ENCODE data around the gene SIGLEC7. TPM values are rescaled to one million over a fixed set of nuclear protein-coding genes. Genes with fewer than 3 reads are reported as not detected.

Gene SIGLEC7
- total RNA-seq, result not detected in 2 replicates

- no peak within 1 kb of the TSS for H3K4me3 ChIP-seq (ENCODE audit: low read depth, low read length)
- no peaks in the 10 kb centered on the region for H3K36me3 ChIP-seq (ENCODE audit: control insufficient read depth, insufficient read depth, low read length)
- DNase-seq (ENCODE audit: low read depth), result no peak
- no peaks in the 10 kb centered on the region for H3K27me3 ChIP-seq (ENCODE audit: control insufficient read depth, insufficient read depth, low read length)
- no peak for TF ChIP-seq CTCF (IDR thresholded peaks at IDR 0.05; ENCODE audit: insufficient read depth, low read length, poor library complexity, severe bottlenecking)
Measured at GRCh38 chr19:51142119-51142518, at the start of gene SIGLEC7. Gene SIGLEC7 (plus strand): TSS chr19:51142301. CDS start chr19:51142370, 69 bp downstream.

GRCh38 chr19:51093101-51093500 is 49.0 kb upstream of the SIGLEC7 start:
- no peak for TF ChIP-seq CTCF (IDR thresholded peaks at IDR 0.05; ENCODE audit: insufficient read depth, low read length, poor library complexity, severe bottlenecking)
- H3K27me3 ChIP-seq (ENCODE audit: control insufficient read depth, insufficient read depth, low read length), result no peaks in the 10 kb centered on the region
- peaks cover 2% of the 10 kb centered on the region for H3K36me3 ChIP-seq (ENCODE audit: control insufficient read depth, insufficient read depth, low read length)
- no peak overlapping the region for H3K4me3 ChIP-seq (ENCODE audit: low read depth, low read length)
- DNase-seq (ENCODE audit: low read depth), result no peak

GRCh38 chr19:51093510-51094345 is 48.4 kb upstream of the SIGLEC7 start:
- H3K27me3 ChIP-seq (ENCODE audit: control insufficient read depth, insufficient read depth, low read length), result no peaks in the 10 kb centered on the region
- peaks cover 2% of the 10 kb centered on the region for H3K36me3 ChIP-seq (ENCODE audit: control insufficient read depth, insufficient read depth, low read length)
- DNase-seq (ENCODE audit: low read depth), result no peak
- no peak overlapping the region for H3K4me3 ChIP-seq (ENCODE audit: low read depth, low read length)
- no peak for TF ChIP-seq CTCF (IDR thresholded peaks at IDR 0.05; ENCODE audit: insufficient read depth, low read length, poor library complexity, severe bottlenecking)

- Histone ChIP-seq H3K4me3 (ENCODE audit: low read depth, low read length) (no peak overlapping the region), H3K27me3 (ENCODE audit: control insufficient read depth, insufficient read depth, low read length) (no peaks in the 10 kb centered on the region), H3K36me3 (ENCODE audit: control insufficient read depth, insufficient read depth, low read length) (peaks cover 2% of the 10 kb centered on the region)
- no peak for DNase-seq (ENCODE audit: low read depth)
- TF ChIP-seq CTCF (IDR thresholded peaks at IDR 0.05; ENCODE audit: insufficient read depth, low read length, poor library complexity, severe bottlenecking), result peak; percentile 82
Measured at GRCh38 chr19:51094696-51095279, 47.3 kb upstream of the SIGLEC7 start.

- Histone ChIP-seq H3K36me3 (ENCODE audit: control insufficient read depth, insufficient read depth, low read length) (peaks cover 2% of the 10 kb centered on the region), H3K27me3 (ENCODE audit: control insufficient read depth, insufficient read depth, low read length) (no peaks in the 10 kb centered on the region), H3K4me3 (ENCODE audit: low read depth, low read length) (no peak overlapping the region)
- TF ChIP-seq CTCF (IDR thresholded peaks at IDR 0.05; ENCODE audit: insufficient read depth, low read length, poor library complexity, severe bottlenecking), result peak; percentile 17
- no peak for DNase-seq (ENCODE audit: low read depth)
Measured at GRCh38 chr19:51096473-51097165, 45.5 kb upstream of the SIGLEC7 start.
